GM12878 (cell line): ENCODE data around the gene NOL4L. TPM values are rescaled to one million over a fixed set of nuclear protein-coding genes. Genes with fewer than 3 reads are reported as not detected.

Experiments used
- ATAC-seq: fragments of 200-7000 bp; cut with Tn5 transposase; 3 replicates; pipeline ENCODE4 v1.9.1; 2020; ENCODE audit warnings: mild to moderate bottlenecking, moderate library complexity
- BruUV-seq: library from RNA; stranded (reverse); fragments of 400-500 nt; replicated peaks from 2 replicates; lab custom pipeline; 2021; lab: Mats Ljungman, UMichigan
- CTCF ChIA-PET: fragments of 300-600 bp; sonication (Branson Sonifier 250); formaldehyde crosslinking; extraction: SDS; loops from one replicate; lab custom pipeline; 2021; ENCODE audit warnings: inconsistent platforms; lab: Yijun Ruan, JAX
- POLR2A ChIA-PET: fragments of 350-600 bp; formaldehyde crosslinking; extraction: SDS; loops from one replicate; lab custom pipeline; 2021; ENCODE audit warnings: inconsistent platforms; lab: Charles Lee
- RAD21 ChIA-PET: fragments of 300-600 bp; sonication (Branson Sonifier 250); formaldehyde crosslinking; loops from one replicate; lab custom pipeline; 2023; ENCODE audit warnings: antibody characterized with exemption; ENCODE audit not compliant: unreplicated experiment; lab: Charles Lee
- SMC1A ChIA-PET: fragments of 300-600 bp; sonication (Branson Sonifier 250); formaldehyde crosslinking; loops from one replicate; lab custom pipeline; 2023; ENCODE audit not compliant: unreplicated experiment, uncharacterized antibody; lab: Charles Lee
- DNase-seq: peaks from one replicate; pipeline ENCODE4 v3.0.0-alpha.2; 2011; ENCODE audit warnings: low read depth, low spot score
- FAIRE-seq: peaks from 3 replicates; lab custom pipeline; 2011; peaks lifted over from hg19 to GRCh38; lab: Jason Lieb, UNC
- H2AFZ ChIP-seq: 2 replicates; pipeline ENCODE4 v1.6.0; 2011; ENCODE audit warnings: low read depth, low read length, control low read depth; ENCODE audit not compliant: control insufficient read depth
- H3K27ac ChIP-seq: 2 replicates; pipeline ENCODE4 v1.5.1; 2011; ENCODE audit warnings: control low read depth; ENCODE audit not compliant: control insufficient read depth, insufficient read depth
- H3K27me3 ChIP-seq, 2 experiments: replicated peaks in 1 of 2; 2 replicates each; pipeline versions ENCODE4 v1.6.0 to v1.6.1; 2011; ENCODE audit warnings: low read length in 1 of 2; ENCODE audit not compliant: control insufficient read depth in 2 of 2, insufficient read depth in 2 of 2
- H3K36me3 ChIP-seq, 2 experiments: 2 replicates each; pipeline ENCODE4 v1.5.1; 2011; ENCODE audit warnings: low read length in 1 of 2; ENCODE audit not compliant: control insufficient read depth in 2 of 2, insufficient read depth in 2 of 2
- H3K4me1 ChIP-seq: 2 replicates; pipeline ENCODE4 v1.6.1; 2011; ENCODE audit warnings: mild to moderate bottlenecking, low read length, moderate library complexity, mixed read lengths; ENCODE audit not compliant: control insufficient read depth, insufficient read depth
- H3K4me2 ChIP-seq: 2 replicates; pipeline ENCODE4 v1.6.0; 2011; ENCODE audit warnings: control low read depth; ENCODE audit not compliant: control insufficient read depth, insufficient read depth
- H3K4me3 ChIP-seq: fragments of 200-600 bp; sonication (generic); 2 replicates; pipeline ENCODE4 v1.5.1; 2016
- H3K79me2 ChIP-seq: 2 replicates; pipeline ENCODE4 v1.6.0; 2011; ENCODE audit warnings: low read length; ENCODE audit not compliant: control insufficient read depth, insufficient read depth
- H3K9ac ChIP-seq: 2 replicates; pipeline ENCODE4 v1.8.0; 2011; ENCODE audit warnings: low read length, control low read depth, mixed read lengths; ENCODE audit not compliant: control insufficient read depth, insufficient read depth
- H3K9me3 ChIP-seq: replicated peaks from 3 replicates; pipeline ENCODE4 v1.5.1; 2011; ENCODE audit warnings: mild to moderate bottlenecking, low read length; ENCODE audit not compliant: control insufficient read depth, insufficient read depth
- H4K20me1 ChIP-seq: 2 replicates; pipeline ENCODE4 v1.6.0; 2011; ENCODE audit not compliant: control insufficient read depth, insufficient read depth
- ATF7 ChIP-seq: fragments of 450-650 bp; IDR thresholded peaks from 2 replicates; pipeline ENCODE4 v1.6.1; 2016; ENCODE audit warnings: low read depth, mild to moderate bottlenecking
- BHLHE40 ChIP-seq, 2 experiments: fragments of 450-650 bp in 1 of 2; IDR thresholded peaks; 2 replicates each; pipeline ENCODE4 v1.6.1; 2011 to 2017; ENCODE audit warnings: low read depth in 2 of 2, borderline replicate concordance in 1 of 2, improper control_type of control experiment in 1 of 2, low read length in 1 of 2, mild to moderate bottlenecking in 1 of 2
- CHD4 ChIP-seq: fragments of 200-600 bp; sonication (generic); IDR thresholded peaks from 2 replicates; pipeline ENCODE4 v1.6.1; 2016; ENCODE audit warnings: mild to moderate bottlenecking
- CTCF ChIP-seq, 3 experiments: IDR thresholded peaks in 2 of 3; conservative IDR thresholded peaks in 1 of 3; 2 replicates each; pipeline ENCODE4 v1.5.1; 2011; ENCODE audit warnings: low read depth in 3 of 3, low read length in 3 of 3, mild to moderate bottlenecking in 3 of 3, control low read depth in 2 of 3, moderate library complexity in 2 of 3, inconsistent platforms in 1 of 3, mixed read lengths in 1 of 3; ENCODE audit not compliant: control insufficient read depth in 2 of 3, insufficient read depth in 1 of 3; ENCODE audit errors: extremely low read depth in 1 of 3
- HCFC1 ChIP-seq: fragments of 150-350 bp; IDR thresholded peaks from 2 replicates; pipeline ENCODE4 v1.6.1; 2014; ENCODE audit warnings: low read length
- HDAC6 ChIP-seq: fragments of 200-600 bp; sonication (generic); IDR thresholded peaks from one replicate; pipeline ENCODE4 v1.8.0; 2017; ENCODE audit warnings: antibody characterized with exemption; ENCODE audit not compliant: unreplicated experiment
- IKZF1 ChIP-seq: fragments of 450-650 bp; conservative IDR thresholded peaks from 2 replicates; pipeline ENCODE4 v1.6.1; 2017; ENCODE audit warnings: antibody characterized with exemption, mild to moderate bottlenecking
- IRF3 ChIP-seq: fragments of 450-650 bp; IDR thresholded peaks from 2 replicates; pipeline ENCODE4 v1.6.1; 2014; ENCODE audit warnings: mild to moderate bottlenecking
- NBN ChIP-seq: fragments of 450-650 bp; IDR thresholded peaks from 2 replicates; pipeline ENCODE4 v1.6.1; 2016
- NRF1 ChIP-seq: conservative IDR thresholded peaks from 2 replicates; pipeline ENCODE4 v1.6.1; 2011; ENCODE audit warnings: mild to moderate bottlenecking, low read depth, low read length, improper control_type of control experiment
- POLR2AphosphoS2 ChIP-seq: IDR thresholded peaks from 2 replicates; pipeline ENCODE4 v1.6.1; 2011; ENCODE audit warnings: low read depth, mild to moderate bottlenecking, low read length, improper control_type of control experiment, moderate library complexity
- SIX5 ChIP-seq: IDR thresholded peaks from 2 replicates; pipeline ENCODE4 v1.6.1; 2011; ENCODE audit warnings: mild to moderate bottlenecking, low read depth, low read length, moderate library complexity; ENCODE audit not compliant: severe bottlenecking
- SP1 ChIP-seq: IDR thresholded peaks from one replicate; pipeline ENCODE4 v1.6.1; 2011; ENCODE audit warnings: low read depth, low read length
- SREBF1 ChIP-seq: IDR thresholded peaks from 2 replicates; pipeline ENCODE4 v1.6.1; 2012; ENCODE audit warnings: mild to moderate bottlenecking, low read length
- TAF1 ChIP-seq: IDR thresholded peaks from 2 replicates; pipeline ENCODE4 v1.6.1; 2011; ENCODE audit warnings: mild to moderate bottlenecking, low read depth, low read length, borderline replicate concordance
- YY1 ChIP-seq: IDR thresholded peaks from 2 replicates; pipeline ENCODE4 v1.6.1; 2011; ENCODE audit warnings: low read depth, mild to moderate bottlenecking, low read length
- ZNF592 ChIP-seq: fragments of 450-650 bp; IDR thresholded peaks from 2 replicates; pipeline ENCODE4 v1.6.1; 2017; ENCODE audit warnings: mild to moderate bottlenecking, moderate library complexity
- WGBS: methylation state at CpG from one replicate; pipeline ENCODE4 v1.1.6; 2016; ENCODE audit warnings: low lambda C conversion rate; ENCODE audit not compliant: insufficient replicate concordance, insufficient coverage; ENCODE audit errors: missing lambda C conversion rate; 5-methylcytosine and 5-hydroxymethylcytosine counted together
- in situ Hi-C: fragments of 300-500 bp; cut with MboI; formaldehyde crosslinking; loops from 9 replicates; pipeline ENCODE4 v1.14.3; 2018; ENCODE audit warnings: mixed read lengths
- intact Hi-C: fragments of 100-400 bp; cut with micrococcal nuclease; formaldehyde crosslinking; loops from one replicate; pipeline ENCODE4 v1.14.2; 2022; ENCODE audit not compliant: unreplicated experiment
- polyA plus RNA-seq, 11 experiments: library from polyadenylated mRNA; depleted of rRNA in 4 of 11; unstranded in 6 of 11; stranded (reverse) in 5 of 11; fragments of >200 nt; fragmentation: Nextera tagmentation in 4 of 11; fragmentation: Illumina TruSeq in 1 of 11; extraction: Ambion mirVana in 4 of 11; extraction: Trizol in 1 of 11; gene quantifications; 1 replicate in 1 of 11; 2 replicates in 10 of 11; pipeline versions ENCODE4 v1.2.1 to v1.2.3, GENCODE V29; 2011 to 2016; ENCODE audit warnings: inconsistent platforms in 2 of 11, missing spikeins in 2 of 11, low read depth in 1 of 11
- total RNA-seq, 4 experiments: library from RNA; depleted of rRNA in 3 of 4; stranded (reverse); fragments of >200 nt in 3 of 4; fragmentation: Illumina TruSeq in 1 of 4; extraction: Trizol in 1 of 4; gene quantifications; 2 replicates each; pipeline versions ENCODE4 v1.2.1 to v1.2.3, GENCODE V29; 2013 to 2021

The NOL4L gene
- total and polyA plus RNA-seq, 10 of the 15 experiments (the other 5 are each of a cell fraction or from before 2014, with no cell fraction given), result 2.3 to 24.0 (median 8.0) TPM

GRCh38 chr20:32608664-32609015 is 23.5 kb upstream of the NOL4L start:
- FAIRE-seq, result no peak
- no peaks in the 10 kb centered on the region for H4K20me1 ChIP-seq
- in situ Hi-C loops (no loop called here), intact Hi-C loops (no loop called here)
- H3K4me3 ChIP-seq, result no peak overlapping the region
- ChIA-PET POLR2A (no interaction called here), SMC1A (no interaction called here), CTCF (no interaction called here), RAD21 (no interaction called here)
- no peaks in the 10 kb centered on the region for H3K79me2 ChIP-seq
- BruUV-seq, result no TSS peak
- H3K9me3 ChIP-seq, result no peaks in the 10 kb centered on the region
- 41% methylated on average over 5 of the region's 5 CpGs for WGBS
- no peaks in the 10 kb centered on the region for H3K27me3 ChIP-seq
- TF ChIP-seq SIX5 (no peak), IRF3 (no peak), IKZF1 (no peak), SP1 (no peak), ATF7 (no peak), NRF1 (no peak), BHLHE40 (IDR thresholded peaks at IDR 0.05; ENCODE audit: borderline replicate concordance in 1 of 2, low read depth in 2 of 2, low read length in 1 of 2) (no peak), YY1 (no peak), CHD4 (no peak), POLR2AphosphoS2 (no peak), HCFC1 (no peak), NBN (no peak), ZNF592 (no peak), CTCF (IDR thresholded peaks at IDR 0.05 in 2 of 3, conservative IDR thresholded peaks at IDR 0.05 in 1 of 3; ENCODE audit: control insufficient read depth in 2 of 3, extremely low read depth in 1 of 3, insufficient read depth in 1 of 3, low read depth in 3 of 3, low read length in 3 of 3) (no peak), HDAC6 (no peak), SREBF1 (no peak), TAF1 (no peak)
- H3K27ac ChIP-seq, result no peak overlapping the region
- no peaks in the 10 kb centered on the region; the same call in 1 of the 2 replicates for H3K4me1 ChIP-seq
- H3K4me2 ChIP-seq, result no peak overlapping the region
- H3K9ac ChIP-seq, result no peak overlapping the region
- no peaks in the 10 kb centered on the region for H3K36me3 ChIP-seq
- H2AFZ ChIP-seq, result no peak overlapping the region
- DNase-seq, result no peak
- no peak for ATAC-seq
